IMR-90 (cell line): ENCODE data around the gene TREH. TPM values are rescaled to one million over a fixed set of nuclear protein-coding genes. Genes with fewer than 3 reads are reported as not detected.

Experiments used
- ATAC-seq: fragments of 200-7000 bp; cut with Tn5 transposase; 2 replicates; pipeline ENCODE4 v1.9.1; 2020; ENCODE audit warnings: low read depth, mild to moderate bottlenecking, moderate library complexity
- BruUV-seq: library from RNA; stranded (reverse); fragments of 400-500 nt; replicated peaks from 2 replicates; lab custom pipeline; 2021; lab: Mats Ljungman, UMichigan
- CTCF ChIA-PET: fragments of 300-600 bp; formaldehyde crosslinking; extraction: SDS; loops from one replicate; lab custom pipeline; 2021; ENCODE audit warnings: antibody characterized with exemption; lab: Yijun Ruan, JAX
- POLR2A ChIA-PET: fragments of 300-600 bp; sonication (Branson Sonifier 250); formaldehyde crosslinking; loops from one replicate; lab custom pipeline; 2022; ENCODE audit warnings: antibody characterized with exemption; ENCODE audit not compliant: unreplicated experiment; lab: Charles Lee
- DNase-seq: peaks from one replicate; pipeline ENCODE4 v3.0.0; 2013
- H2AFZ ChIP-seq: replicated peaks from 2 replicates; pipeline ENCODE3; 2013; ENCODE audit warnings: low read length, mild to moderate bottlenecking; ENCODE audit not compliant: poor library complexity
- H2AK5ac ChIP-seq: 2 replicates; pipeline ENCODE4 v1.6.1; 2013; ENCODE audit warnings: low read depth, low read length, inconsistent platforms
- H2AK9ac ChIP-seq: replicated peaks from 2 replicates; pipeline ENCODE3; 2013; ENCODE audit warnings: mild to moderate bottlenecking, low read depth, low read length, moderate library complexity; ENCODE audit not compliant: poor library complexity
- H2BK120ac ChIP-seq: 2 replicates; pipeline ENCODE4 v1.6.1; 2013; ENCODE audit warnings: low read depth, low read length, inconsistent platforms
- H2BK15ac ChIP-seq: 3 replicates; pipeline ENCODE4 v1.6.1; 2013; ENCODE audit warnings: low read depth, low read length, inconsistent platforms
- H2BK20ac ChIP-seq: 2 replicates; pipeline ENCODE4 v1.6.1; 2013; ENCODE audit warnings: low read depth, mild to moderate bottlenecking, inconsistent platforms, low read length, moderate library complexity
- H2BK5ac ChIP-seq: 2 replicates; pipeline ENCODE4 v1.6.1; 2013; ENCODE audit warnings: mild to moderate bottlenecking, low read depth, low read length, inconsistent platforms; ENCODE audit not compliant: poor library complexity, severe bottlenecking
- H3K14ac ChIP-seq: replicated peaks from 2 replicates; pipeline ENCODE4 v1.6.1; 2013; ENCODE audit warnings: low read depth, low read length, inconsistent platforms
- H3K18ac ChIP-seq: 2 replicates; pipeline ENCODE4 v1.6.1; 2013; ENCODE audit warnings: low read depth, low read length, control low read depth
- H3K23ac ChIP-seq: 2 replicates; pipeline ENCODE4 v1.6.1; 2013; ENCODE audit warnings: low read depth, low read length, inconsistent platforms
- H3K27ac ChIP-seq: 2 replicates; pipeline ENCODE4 v1.5.1; 2013; ENCODE audit warnings: mild to moderate bottlenecking, control low read depth, low read length; ENCODE audit not compliant: insufficient read depth
- H3K27me3 ChIP-seq: 2 replicates; pipeline ENCODE4 v1.6.1; 2013; ENCODE audit warnings: low read length; ENCODE audit not compliant: control insufficient read depth, insufficient read depth
- H3K36me3 ChIP-seq: 2 replicates; pipeline ENCODE4 v1.6.1; 2013; ENCODE audit warnings: low read length, mixed read lengths; ENCODE audit not compliant: control insufficient read depth, insufficient read depth
- H3K4ac ChIP-seq: 2 replicates; pipeline ENCODE4 v1.6.1; 2013; ENCODE audit warnings: low read depth, low read length, inconsistent platforms
- H3K4me1 ChIP-seq: 2 replicates; pipeline ENCODE4 v1.6.1; 2013; ENCODE audit warnings: low read length, mixed read lengths; ENCODE audit not compliant: control insufficient read depth, insufficient read depth
- H3K4me2 ChIP-seq: 2 replicates; pipeline ENCODE4 v1.6.1; 2013; ENCODE audit warnings: low read depth, mild to moderate bottlenecking, control low read depth, low read length, moderate library complexity
- H3K4me3 ChIP-seq: 2 replicates; pipeline ENCODE4 v1.5.1; 2013; ENCODE audit warnings: low read depth, mild to moderate bottlenecking, control low read depth, low read length, moderate library complexity; ENCODE audit not compliant: insufficient read depth
- H3K56ac ChIP-seq: 2 replicates; pipeline ENCODE4 v1.6.1; 2013; ENCODE audit warnings: low read length, inconsistent platforms; ENCODE audit not compliant: insufficient read depth; ENCODE audit errors: extremely low read depth
- H3K79me1 ChIP-seq, 2 experiments: 2 replicates each; pipeline ENCODE4 v1.6.1; 2013; ENCODE audit warnings: low read length in 2 of 2, inconsistent platforms in 1 of 2, low read depth in 1 of 2
- H3K9ac ChIP-seq: 2 replicates; pipeline ENCODE4 v1.6.1; 2013; ENCODE audit warnings: low read depth, low read length, control low read depth
- H3K9me1 ChIP-seq: 2 replicates; pipeline ENCODE4 v1.6.1; 2013; ENCODE audit warnings: low read length, inconsistent platforms; ENCODE audit not compliant: insufficient read depth
- H3K9me3 ChIP-seq: 2 replicates; pipeline ENCODE4 v1.6.1; 2013; ENCODE audit warnings: low read length; ENCODE audit not compliant: control insufficient read depth, insufficient read depth
- H4K20me1 ChIP-seq: 2 replicates; pipeline ENCODE4 v1.6.1; 2013; ENCODE audit warnings: low read length, inconsistent platforms; ENCODE audit not compliant: insufficient read depth
- H4K5ac ChIP-seq: 2 replicates; pipeline ENCODE4 v1.6.1; 2013; ENCODE audit warnings: mild to moderate bottlenecking, low read depth, low read length, control low read depth
- H4K8ac ChIP-seq, 2 experiments: 2 replicates each; pipeline ENCODE4 v1.6.1; 2013; ENCODE audit warnings: low read depth in 2 of 2, low read length in 2 of 2, control low read depth in 1 of 2, inconsistent platforms in 1 of 2
- H4K91ac ChIP-seq: 2 replicates; pipeline ENCODE4 v1.6.1; 2013; ENCODE audit warnings: low read depth, low read length, inconsistent platforms; ENCODE audit not compliant: insufficient read depth
- BHLHE40 ChIP-seq: fragments of 150-350 bp; IDR thresholded peaks from 2 replicates; pipeline ENCODE4 v1.6.1; 2016; ENCODE audit warnings: mild to moderate bottlenecking, low read depth, low read length
- CEBPB ChIP-seq: IDR thresholded peaks from 2 replicates; pipeline ENCODE4 v1.6.1; 2012; ENCODE audit warnings: low read depth, low read length, improper control_type of control experiment
- CHD1 ChIP-seq: IDR thresholded peaks from 2 replicates; pipeline ENCODE4 v1.6.1; 2012; ENCODE audit warnings: low read depth, low read length, improper control_type of control experiment
- CTCF ChIP-seq: conservative IDR thresholded peaks from 2 replicates; pipeline ENCODE4 v1.5.1; 2012; ENCODE audit warnings: mild to moderate bottlenecking, low read depth, low read length, improper control_type of control experiment
- FOS ChIP-seq: fragments of 150-350 bp; IDR thresholded peaks from 2 replicates; pipeline ENCODE4 v1.6.1; 2016; ENCODE audit warnings: low read depth, low read length
- MAFK ChIP-seq: IDR thresholded peaks from 2 replicates; pipeline ENCODE4 v1.6.1; 2012; ENCODE audit warnings: low read depth, low read length, improper control_type of control experiment
- MAZ ChIP-seq: IDR thresholded peaks from 2 replicates; pipeline ENCODE4 v1.6.1; 2012; ENCODE audit warnings: low read depth, mild to moderate bottlenecking, low read length, improper control_type of control experiment, moderate library complexity, borderline replicate concordance
- MXI1 ChIP-seq: IDR thresholded peaks from 2 replicates; pipeline ENCODE4 v1.6.1; 2012; ENCODE audit warnings: low read depth, mild to moderate bottlenecking, low read length, moderate library complexity, borderline replicate concordance
- NFE2L2 ChIP-seq: fragments of 150-350 bp; IDR thresholded peaks from 2 replicates; pipeline ENCODE4 v1.6.1; 2016; ENCODE audit warnings: low read depth, mild to moderate bottlenecking, low read length
- POLR2A ChIP-seq: IDR thresholded peaks from 2 replicates; pipeline ENCODE4 v1.6.1; 2012; ENCODE audit warnings: mild to moderate bottlenecking, low read depth, low read length
- RAD21 ChIP-seq: IDR thresholded peaks from 2 replicates; pipeline ENCODE4 v1.6.1; 2012; ENCODE audit warnings: low read length, improper control_type of control experiment
- RCOR1 ChIP-seq: IDR thresholded peaks from 2 replicates; pipeline ENCODE4 v1.6.1; 2012; ENCODE audit warnings: mild to moderate bottlenecking, low read length, improper control_type of control experiment; ENCODE audit not compliant: insufficient replicate concordance
- RFX5 ChIP-seq: IDR thresholded peaks from 2 replicates; pipeline ENCODE4 v1.8.0; 2012; ENCODE audit warnings: low read depth, mild to moderate bottlenecking, low read length, moderate library complexity
- SMC3 ChIP-seq: fragments of 150-350 bp; IDR thresholded peaks from 2 replicates; pipeline ENCODE4 v1.6.1; 2016; ENCODE audit warnings: low read depth, mild to moderate bottlenecking, antibody characterized with exemption, low read length, moderate library complexity
- USF2 ChIP-seq: fragments of 150-350 bp; IDR thresholded peaks from 2 replicates; pipeline ENCODE4 v1.6.1; 2017; ENCODE audit warnings: mild to moderate bottlenecking, antibody characterized with exemption, low read length, low read depth
- WGBS, 2 experiments: methylation state at CpG; one replicate each; pipeline versions ENCODE4 v1.1.5 to v1.1.7; 2013; ENCODE audit warnings: missing lambda C conversion rate in 2 of 2; ENCODE audit not compliant: insufficient read length in 1 of 2; ENCODE audit errors: extremely low coverage in 2 of 2; 5-methylcytosine and 5-hydroxymethylcytosine counted together
- dilution Hi-C: fragments of 300-500 bp; cut with HindIII; formaldehyde crosslinking; loops from one replicate; pipeline ENCODE4 v1.14.3; 2018; ENCODE audit warnings: low sequenced_read_pairs; ENCODE audit not compliant: unreplicated experiment
- in situ Hi-C: fragments of 300-500 bp; cut with MboI; formaldehyde crosslinking; loops from 3 replicates; pipeline ENCODE4 v1.14.3; 2019; ENCODE audit warnings: low sequenced_read_pairs, inconsistent platforms, mixed read lengths
- intact Hi-C: fragments of 100-400 bp; cut with micrococcal nuclease; formaldehyde crosslinking; loops from 2 replicates; pipeline ENCODE4 v1.10.0; 2022
- polyA plus RNA-seq, 3 experiments: library from polyadenylated mRNA; depleted of rRNA; stranded (reverse); fragments of >200 nt; gene quantifications; 2 replicates each; pipeline ENCODE4 v1.2.3, GENCODE V29; 2012; ENCODE audit warnings: low replicate concordance in 1 of 3
- total RNA-seq: library from RNA; depleted of rRNA; stranded (reverse); fragments of >200 nt; gene quantifications from 2 replicates; pipeline ENCODE4 v1.2.3, GENCODE V29; 2012
- TF ChIP-seq, protein P1 (sequence below): fragments of 150-350 bp; IDR thresholded peaks from 2 replicates; pipeline ENCODE4 v1.6.1; 2016; ENCODE audit warnings: low read depth, mild to moderate bottlenecking, low read length, moderate library complexity, borderline replicate concordance

TREH gene
- total and polyA plus RNA-seq, 2 of the 4 experiments (the other 2 are of a cell fraction), result not detected

DNA sequence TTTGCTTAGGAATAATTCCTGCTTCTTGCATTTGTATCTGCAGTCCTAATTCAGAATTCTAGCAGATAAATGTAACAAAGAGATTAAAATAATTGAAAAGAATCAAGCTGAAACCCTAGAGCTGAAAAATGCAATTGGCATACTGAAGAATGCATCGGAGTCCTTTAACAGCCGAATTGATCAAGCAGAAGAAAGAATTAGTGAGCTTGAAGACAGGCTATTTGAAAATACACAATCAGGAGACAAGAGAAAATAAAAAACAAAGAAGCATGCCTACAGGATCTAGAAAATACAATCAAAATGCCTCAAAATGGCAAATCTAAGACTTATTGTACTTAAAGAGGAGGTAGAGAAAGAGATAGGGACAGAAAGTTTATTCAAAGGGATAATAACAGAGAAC, 8.2 kb downstream of the TREH start:
- no TSS peak for BruUV-seq
- H4K91ac ChIP-seq, result no peak overlapping the region
- no peak for ATAC-seq
- no peak overlapping the region for H2BK20ac ChIP-seq
- no peak overlapping the region for H3K14ac ChIP-seq
- H3K23ac ChIP-seq, result no peak overlapping the region
- no peak overlapping the region for H3K4me3 ChIP-seq
- no peak for DNase-seq
- no peaks in the 10 kb centered on the region for H3K9me1 ChIP-seq
- H3K4me2 ChIP-seq, result no peak overlapping the region
- ChIA-PET CTCF (no interaction called here), POLR2A (no interaction called here)
- no peaks in the 10 kb centered on the region for H3K36me3 ChIP-seq
- no peak overlapping the region for H4K8ac ChIP-seq
- no peak overlapping the region for H2AK9ac ChIP-seq
- no peak overlapping the region for H2BK15ac ChIP-seq
- no peaks in the 10 kb centered on the region; the same call in 1 of the 2 replicates for H3K27me3 ChIP-seq
- no peak overlapping the region for H3K18ac ChIP-seq
- no peaks in the 10 kb centered on the region for H4K20me1 ChIP-seq
- TF ChIP-seq RCOR1 (no peak), BHLHE40 (no peak), CHD1 (no peak), NFE2L2 (no peak), MAFK (no peak), SMC3 (no peak), CEBPB (no peak), RFX5 (no peak), CTCF (no peak), FOS (no peak), MAZ (no peak), USF2 (no peak), RAD21 (no peak), POLR2A (no peak), MXI1 (no peak)
- TF ChIP-seq, protein P1, sequence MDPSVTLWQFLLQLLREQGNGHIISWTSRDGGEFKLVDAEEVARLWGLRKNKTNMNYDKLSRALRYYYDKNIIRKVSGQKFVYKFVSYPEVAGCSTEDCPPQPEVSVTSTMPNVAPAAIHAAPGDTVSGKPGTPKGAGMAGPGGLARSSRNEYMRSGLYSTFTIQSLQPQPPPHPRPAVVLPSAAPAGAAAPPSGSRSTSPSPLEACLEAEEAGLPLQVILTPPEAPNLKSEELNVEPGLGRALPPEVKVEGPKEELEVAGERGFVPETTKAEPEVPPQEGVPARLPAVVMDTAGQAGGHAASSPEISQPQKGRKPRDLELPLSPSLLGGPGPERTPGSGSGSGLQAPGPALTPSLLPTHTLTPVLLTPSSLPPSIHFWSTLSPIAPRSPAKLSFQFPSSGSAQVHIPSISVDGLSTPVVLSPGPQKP, result no peak
- H3K56ac ChIP-seq, result no peak overlapping the region
- H2AK5ac ChIP-seq, result no peak overlapping the region
- peaks cover 2% of the 10 kb centered on the region; the same call in 1 of the 2 replicates for H3K9me3 ChIP-seq
- no peak overlapping the region for H3K4ac ChIP-seq
- intact Hi-C loops, result no loop called here
- dilution Hi-C loops, result no loop called here
- no peaks in the 10 kb centered on the region for H3K4me1 ChIP-seq
- in situ Hi-C loops, result no loop called here
- H2AFZ ChIP-seq, result no peak overlapping the region
- no CpG with 5 or more reads among the region's 2 CpGs for WGBS, 2 experiments
- H4K5ac ChIP-seq, result no peak overlapping the region
- H2BK120ac ChIP-seq, result no peak overlapping the region
- no peak overlapping the region for H2BK5ac ChIP-seq
- H3K79me1 ChIP-seq, result no peaks in the 10 kb centered on the region
- no peak overlapping the region for H3K27ac ChIP-seq
- no peak overlapping the region for H3K9ac ChIP-seq
